SK-N-SH (cell line): ENCODE results near the gene MAMLD1. TPM values are rescaled to one million over a fixed set of nuclear protein-coding genes. Genes with fewer than 3 reads are reported as not detected.

ENCODE experiments used
- CTCF ChIA-PET: fragments of 300-600, 350-600 bp; formaldehyde crosslinking; extraction: SDS; loops from one replicate; lab custom pipeline; 2021; lab: Yijun Ruan, JAX
- POLR2A ChIA-PET: fragments of 350-600 bp; sonication (Branson Sonifier 250); formaldehyde crosslinking; extraction: SDS; loops from one replicate; lab custom pipeline; 2020; ENCODE audit warnings: antibody characterized with exemption, inconsistent platforms; lab: Yijun Ruan, JAX
- DNase-seq: peaks from one replicate; pipeline ENCODE4 v3.0.0; 2012
- H2AFZ ChIP-seq: fragments of 200-600 bp; sonication (generic); 2 replicates; pipeline ENCODE4 v1.8.1; 2016; ENCODE audit warnings: antibody characterized with exemption, mild to moderate bottlenecking, low read depth
- H3F3A ChIP-seq: fragments of 200-600 bp; sonication (generic); replicated peaks from 2 replicates; pipeline ENCODE3; 2016; ENCODE audit warnings: antibody characterized with exemption, mild to moderate bottlenecking; ENCODE audit not compliant: insufficient read depth
- H3K27ac ChIP-seq, 2 experiments: fragments of 200-500 bp in 1 of 2; fragments of 200-600 bp in 1 of 2; sonication (Bioruptor generic) in 1 of 2; sonication (generic), shearing (Covaris generic) in 1 of 2; 2 replicates each; pipeline versions ENCODE4 v1.5.1 to v1.6.1; 2014 to 2016; ENCODE audit warnings: low read depth in 2 of 2, inconsistent platforms in 1 of 2, low read length in 1 of 2, mild to moderate bottlenecking in 1 of 2, mixed read lengths in 1 of 2
- H3K27me3 ChIP-seq: fragments of 200-600 bp; sonication (generic), shearing (Covaris generic); 2 replicates; pipeline ENCODE4 v1.6.1; 2016; ENCODE audit warnings: mixed run types; ENCODE audit not compliant: insufficient read depth
- H3K36me3 ChIP-seq, 2 experiments: fragments of 200-500 bp in 1 of 2; fragments of 200-600 bp in 1 of 2; sonication (Bioruptor generic) in 1 of 2; sonication (generic) in 1 of 2; replicated peaks in 1 of 2; 2 replicates each; pipeline versions ENCODE3 to v1.5.1; 2014 to 2016; ENCODE audit warnings: low read length in 1 of 2, mild to moderate bottlenecking in 1 of 2; ENCODE audit not compliant: insufficient read depth in 2 of 2, control insufficient read depth in 1 of 2
- H3K4me1 ChIP-seq, 2 experiments: fragments of 200-500 bp in 1 of 2; fragments of 200-600 bp in 1 of 2; sonication (Bioruptor generic) in 1 of 2; sonication (generic), shearing (Covaris generic) in 1 of 2; 2 replicates each; pipeline versions ENCODE4 v1.5.1 to v1.6.1; 2014 to 2016; ENCODE audit warnings: low read depth in 1 of 2, low read length in 1 of 2, mixed run types in 1 of 2; ENCODE audit not compliant: insufficient read depth in 2 of 2, control insufficient read depth in 1 of 2
- H3K4me2 ChIP-seq: fragments of 200-600 bp; sonication (generic), shearing (Covaris generic); 2 replicates; pipeline ENCODE4 v1.6.1; 2017; ENCODE audit warnings: mixed run types
- H3K4me3 ChIP-seq, 2 experiments: fragments of 200-500 bp in 1 of 2; fragments of 200-600 bp in 1 of 2; sonication (Bioruptor generic) in 1 of 2; sonication (generic), shearing (Covaris generic) in 1 of 2; 2 replicates each; pipeline versions ENCODE4 v1.5.1 to v1.8.1; 2014 to 2016; ENCODE audit warnings: low read depth in 2 of 2, inconsistent platforms in 1 of 2, low read length in 1 of 2, mild to moderate bottlenecking in 1 of 2, mixed read lengths in 1 of 2, moderate library complexity in 1 of 2
- H3K79me2 ChIP-seq: fragments of 200-600 bp; sonication (generic); 2 replicates; pipeline ENCODE4 v1.8.1; 2017; ENCODE audit warnings: mild to moderate bottlenecking; ENCODE audit not compliant: insufficient read depth
- H3K9ac ChIP-seq: fragments of 200-600 bp; sonication (generic); 2 replicates; pipeline ENCODE4 v1.6.1; 2017; ENCODE audit warnings: mixed run types
- H3K9me2 ChIP-seq: fragments of 200-600 bp; sonication (generic); 2 replicates; pipeline ENCODE4 v1.6.1; 2017; ENCODE audit warnings: mixed run types
- H3K9me3 ChIP-seq: fragments of 200-600 bp; sonication (generic); 2 replicates; pipeline ENCODE4 v1.6.1; 2017; ENCODE audit warnings: mixed run types, mild to moderate bottlenecking, moderate library complexity
- H4K20me1 ChIP-seq: fragments of 200-600 bp; sonication (generic); 2 replicates; pipeline ENCODE4 v1.6.1; 2017; ENCODE audit warnings: mild to moderate bottlenecking, mixed run types; ENCODE audit not compliant: insufficient read depth
- EZH2phosphoT487 ChIP-seq: fragments of 200-600 bp; sonication (generic); IDR thresholded peaks from 2 replicates; pipeline ENCODE4 v1.6.1; 2017; ENCODE audit warnings: low read depth, mixed run types, mild to moderate bottlenecking, antibody characterized with exemption, moderate library complexity, borderline replicate concordance
- FOSL2 ChIP-seq: IDR thresholded peaks from 2 replicates; pipeline ENCODE4 v1.4.0; 2012; ENCODE audit warnings: low read depth, mild to moderate bottlenecking, moderate library complexity, borderline replicate concordance
- FOXM1 ChIP-seq: IDR thresholded peaks from 2 replicates; pipeline ENCODE4 v1.4.0; 2012; ENCODE audit warnings: low read depth, mild to moderate bottlenecking
- GABPA ChIP-seq: IDR thresholded peaks from 2 replicates; pipeline ENCODE4 v1.4.0; 2012; ENCODE audit warnings: low read depth, mild to moderate bottlenecking
- GATA2 ChIP-seq: sonication (generic); formaldehyde crosslinking; IDR thresholded peaks from 2 replicates; pipeline ENCODE4 v1.5.0; 2020; ENCODE audit warnings: mild to moderate bottlenecking, missing genetic modification reagents
- IRF3 ChIP-seq: fragments of 150-350 bp; IDR thresholded peaks from 2 replicates; pipeline ENCODE4 v1.6.1; 2016; ENCODE audit warnings: mild to moderate bottlenecking, low read depth, low read length
- MEF2A ChIP-seq: IDR thresholded peaks from 2 replicates; pipeline ENCODE4 v1.4.0; 2012; ENCODE audit warnings: low read depth, borderline replicate concordance
- MXI1 ChIP-seq: IDR thresholded peaks from 2 replicates; pipeline ENCODE4 v1.6.1; 2012; ENCODE audit warnings: mild to moderate bottlenecking, low read depth, low read length, improper control_type of control experiment
- PBX3 ChIP-seq: IDR thresholded peaks from 2 replicates; pipeline ENCODE4; 2012
- POLR2AphosphoS5 ChIP-seq: IDR thresholded peaks from 2 replicates; pipeline ENCODE4 v1.6.1; 2012; ENCODE audit warnings: low read depth, low read length
- RAD21 ChIP-seq: IDR thresholded peaks from 2 replicates; pipeline ENCODE4 v1.6.1; 2012; ENCODE audit warnings: mild to moderate bottlenecking, low read length
- RFX5 ChIP-seq: IDR thresholded peaks from 2 replicates; pipeline ENCODE4 v1.6.1; 2012; ENCODE audit warnings: mild to moderate bottlenecking, improper control_type of control experiment, low read length
- RXRA ChIP-seq: IDR thresholded peaks from 2 replicates; pipeline ENCODE4 v1.4.0; 2012; ENCODE audit warnings: low read depth, mild to moderate bottlenecking, borderline replicate concordance
- SIN3A ChIP-seq: IDR thresholded peaks from 2 replicates; pipeline ENCODE4 v1.6.1; 2012; ENCODE audit warnings: low read depth, mild to moderate bottlenecking, low read length, moderate library complexity, borderline replicate concordance
- TAF1 ChIP-seq: IDR thresholded peaks from 2 replicates; pipeline ENCODE4 v1.6.1; 2012; ENCODE audit warnings: low read depth, mild to moderate bottlenecking, low read length, moderate library complexity, borderline replicate concordance
- ZBTB33 ChIP-seq: IDR thresholded peaks from 2 replicates; pipeline ENCODE4 v1.4.0; 2012; ENCODE audit warnings: low read depth, borderline replicate concordance
- WGBS: methylation state at CpG from one replicate; pipeline ENCODE4 v1.1.6; 2017; ENCODE audit warnings: low lambda C conversion rate; 5-methylcytosine and 5-hydroxymethylcytosine counted together
- polyA plus RNA-seq, 3 experiments: library from polyadenylated mRNA; depleted of rRNA; stranded (reverse); fragments of >200 nt; gene quantifications; 2 replicates each; pipeline ENCODE4 v1.2.3, GENCODE V29; 2012
- TF ChIP-seq, protein P1 (sequence below): fragments of 150-350 bp; IDR thresholded peaks from 2 replicates; pipeline ENCODE4 v1.6.1; 2017; ENCODE audit warnings: antibody characterized with exemption, low read length, low read depth, borderline replicate concordance
- TF ChIP-seq, protein P2 (sequence below): fragments of 200-600 bp; sonication (generic); IDR thresholded peaks from 2 replicates; pipeline ENCODE4 v1.6.1; 2017; ENCODE audit warnings: antibody characterized with exemption, mild to moderate bottlenecking, moderate library complexity

The MAMLD1 gene
- polyA plus RNA-seq, 1 of the 3 experiments (the other 2 are of a cell fraction): 4.4 TPM

DNA sequence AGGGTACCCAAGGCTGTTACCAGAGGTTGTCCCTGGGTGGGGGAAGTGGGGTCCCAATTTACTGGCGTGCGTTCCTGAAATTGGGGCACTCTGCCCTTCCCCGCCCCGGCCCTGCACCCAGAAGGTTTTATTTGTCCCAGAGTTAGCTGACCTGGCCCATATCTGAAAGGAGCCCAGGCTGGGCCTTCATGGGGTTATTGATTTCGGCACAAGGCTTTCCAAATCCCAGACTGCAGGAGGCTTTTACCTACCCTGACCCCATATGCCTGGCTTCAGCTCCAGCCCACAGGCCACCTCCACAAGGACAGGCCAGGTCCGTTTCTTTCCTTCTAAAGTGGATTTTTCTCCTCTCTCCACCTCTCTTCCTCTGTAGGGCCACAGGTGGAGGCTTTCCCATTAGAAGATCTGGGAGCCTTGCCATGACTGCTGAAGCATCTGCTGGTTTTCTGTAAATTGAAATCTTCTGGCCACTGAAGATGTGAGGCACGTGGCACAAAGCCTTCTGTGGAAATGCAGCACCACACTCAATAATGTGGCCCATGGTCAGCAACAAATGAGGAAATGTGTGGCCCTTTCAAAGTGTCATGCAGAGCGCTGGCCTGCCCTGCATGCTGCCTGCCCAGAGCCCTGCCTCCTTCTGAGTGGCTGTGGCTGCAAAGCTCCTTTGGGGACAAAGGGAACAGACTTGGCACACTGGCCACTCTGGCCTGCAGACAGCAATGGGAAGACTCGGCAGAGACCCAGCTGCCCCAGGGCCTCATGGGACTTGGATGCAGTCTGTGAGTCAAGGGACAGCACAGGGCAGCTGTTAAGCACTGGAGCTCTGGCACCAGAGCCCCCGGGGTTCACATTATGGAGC is 162.2 kb downstream of the MAMLD1 start (continued):
- TF ChIP-seq TAF1 (no peak), GATA2 (no peak)
- TF ChIP-seq, protein P1, sequence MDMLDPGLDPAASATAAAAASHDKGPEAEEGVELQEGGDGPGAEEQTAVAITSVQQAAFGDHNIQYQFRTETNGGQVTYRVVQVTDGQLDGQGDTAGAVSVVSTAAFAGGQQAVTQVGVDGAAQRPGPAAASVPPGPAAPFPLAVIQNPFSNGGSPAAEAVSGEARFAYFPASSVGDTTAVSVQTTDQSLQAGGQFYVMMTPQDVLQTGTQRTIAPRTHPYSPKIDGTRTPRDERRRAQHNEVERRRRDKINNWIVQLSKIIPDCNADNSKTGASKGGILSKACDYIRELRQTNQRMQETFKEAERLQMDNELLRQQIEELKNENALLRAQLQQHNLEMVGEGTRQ: no peak
- TF ChIP-seq, all 33 proteins: peak for 0

- no peak for DNase-seq
- H3K79me2 ChIP-seq: no peaks in the 10 kb centered on the region
- no peaks in the 10 kb centered on the region; the same call in 1 of the 2 replicates for H3K27me3 ChIP-seq
- no peaks in the 10 kb centered on the region for H3F3A ChIP-seq
- H2AFZ ChIP-seq: no peak overlapping the region
- no peaks in the 10 kb centered on the region for H3K9me3 ChIP-seq
- H3K36me3 ChIP-seq: no peaks in the 10 kb centered on the region
- ChIA-PET CTCF (no interaction called here), POLR2A (no interaction called here)
- no peak overlapping the region for H3K9ac ChIP-seq
- H3K9me2 ChIP-seq: no peaks in the 10 kb centered on the region
- no peaks in the 10 kb centered on the region; a peak in 1 of 4 replicates for H3K4me1 ChIP-seq
- no peak overlapping the region for H3K4me3 ChIP-seq
- WGBS: 33% methylated on average over 7 of the region's 7 CpGs
- H4K20me1 ChIP-seq: no peaks in the 10 kb centered on the region
- H3K27ac ChIP-seq: no peak overlapping the region
- H3K4me2 ChIP-seq: no peak overlapping the region
- TF ChIP-seq POLR2AphosphoS5: no peak
- TF ChIP-seq SIN3A: no peak
- TF ChIP-seq, protein P2, sequence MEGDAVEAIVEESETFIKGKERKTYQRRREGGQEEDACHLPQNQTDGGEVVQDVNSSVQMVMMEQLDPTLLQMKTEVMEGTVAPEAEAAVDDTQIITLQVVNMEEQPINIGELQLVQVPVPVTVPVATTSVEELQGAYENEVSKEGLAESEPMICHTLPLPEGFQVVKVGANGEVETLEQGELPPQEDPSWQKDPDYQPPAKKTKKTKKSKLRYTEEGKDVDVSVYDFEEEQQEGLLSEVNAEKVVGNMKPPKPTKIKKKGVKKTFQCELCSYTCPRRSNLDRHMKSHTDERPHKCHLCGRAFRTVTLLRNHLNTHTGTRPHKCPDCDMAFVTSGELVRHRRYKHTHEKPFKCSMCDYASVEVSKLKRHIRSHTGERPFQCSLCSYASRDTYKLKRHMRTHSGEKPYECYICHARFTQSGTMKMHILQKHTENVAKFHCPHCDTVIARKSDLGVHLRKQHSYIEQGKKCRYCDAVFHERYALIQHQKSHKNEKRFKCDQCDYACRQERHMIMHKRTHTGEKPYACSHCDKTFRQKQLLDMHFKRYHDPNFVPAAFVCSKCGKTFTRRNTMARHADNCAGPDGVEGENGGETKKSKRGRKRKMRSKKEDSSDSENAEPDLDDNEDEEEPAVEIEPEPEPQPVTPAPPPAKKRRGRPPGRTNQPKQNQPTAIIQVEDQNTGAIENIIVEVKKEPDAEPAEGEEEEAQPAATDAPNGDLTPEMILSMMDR: no peak
- TF ChIP-seq MEF2A: no peak
- no peak for TF ChIP-seq PBX3
- no peak for TF ChIP-seq TAF1
- TF ChIP-seq IRF3: no peak
- TF ChIP-seq FOSL2: no peak
- no peak for TF ChIP-seq RAD21
- no peak for TF ChIP-seq FOXM1
- TF ChIP-seq RXRA: no peak
- TF ChIP-seq MXI1: no peak
- TF ChIP-seq EZH2phosphoT487: no peak
- TF ChIP-seq GATA2: no peak
- TF ChIP-seq RFX5: no peak
- TF ChIP-seq GABPA: no peak
- TF ChIP-seq ZBTB33: no peak
Measured at GRCh38 chrX:150526692-150527091, 163.6 kb downstream of the MAMLD1 start.
